ENCODE data around the gene SCG5. TPM values are rescaled to one million over a fixed set of nuclear protein-coding genes. Genes with fewer than 3 reads are reported as not detected.

SCG5 gene
- total and polyA plus RNA-seq, 2 donors (not counting 1 experiment from before 2014, with no cell fraction given), result 0.18 TPM; not detected in 1

DNA sequence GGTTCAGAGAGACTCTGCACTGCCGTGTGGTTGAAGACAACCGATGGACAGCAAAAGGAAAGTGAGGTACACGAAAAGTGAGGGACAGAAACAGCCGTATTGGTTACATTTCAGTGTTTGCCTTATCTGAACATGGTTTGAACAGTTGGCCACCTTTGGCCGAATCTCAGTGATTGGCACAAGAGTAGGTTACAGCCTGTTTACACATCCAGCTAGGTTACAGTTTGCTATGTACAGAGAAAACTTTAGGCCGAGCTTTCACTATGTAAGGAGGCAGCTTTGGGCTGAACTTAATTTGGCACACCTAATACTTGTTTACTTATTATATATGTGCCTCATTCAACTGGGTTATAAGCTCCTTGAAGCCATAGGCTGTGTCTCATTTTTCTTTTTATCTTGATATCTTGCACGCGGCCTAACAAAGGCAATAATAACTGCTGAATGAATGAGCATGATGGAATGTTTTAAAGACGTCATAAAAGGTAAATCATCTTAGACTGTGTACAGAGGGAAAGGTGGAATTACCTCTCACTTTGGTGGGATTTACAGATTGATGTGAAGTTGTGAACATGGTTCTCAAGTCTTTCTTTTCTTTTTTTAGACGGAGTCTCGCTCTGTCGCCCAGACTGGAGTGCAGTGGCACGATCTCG, 59.1 kb downstream of the SCG5 start:
- H3K27ac Mint-ChIP-seq, result no peak overlapping the region
- ChIA-PET CTCF (no interaction called here), POLR2A (no interaction called here)
- WGBS (ENCODE audit: insufficient coverage), result 86% methylated on average over 8 of the region's 14 CpGs
- H2AFZ ChIP-seq (ENCODE audit: insufficient read depth, low read depth, low read length, poor library complexity, severe bottlenecking), result no peak overlapping the region
- no peaks in the 10 kb centered on the region for H3K79me2 ChIP-seq (ENCODE audit: control insufficient read depth, insufficient read depth, low read length)
- H3K27me3 ChIP-seq (replicated peaks in 1 of 4; ENCODE audit: control extremely low read depth in 1 of 4, control insufficient read depth in 3 of 4, insufficient read depth in 4 of 4, low read length in 3 of 4), result peaks cover 0 to 4% (median 1%) of the 10 kb centered on the region in 4 experiments
- no peaks in the 10 kb centered on the region for H3K9me3 Mint-ChIP-seq (ENCODE audit: insufficient read depth)
- H3K4me2 ChIP-seq (replicated peaks; ENCODE audit: low read depth, low read length, poor library complexity, severe bottlenecking), result no peak overlapping the region
- H3K9ac ChIP-seq (ENCODE audit: low read length), result no peak overlapping the region
- no peak overlapping the region for H3K4me3 Mint-ChIP-seq
- H3K27ac ChIP-seq (ENCODE audit: low read length in 2 of 2), result no peak overlapping the region
- no peaks in the 10 kb centered on the region for H3K4me1 Mint-ChIP-seq
- peaks cover 33% of the 10 kb centered on the region for H3K27me3 Mint-ChIP-seq
- no peaks in the 10 kb centered on the region for H3K36me3 ChIP-seq (replicated peaks in 1 of 2; ENCODE audit: control extremely low read depth in 1 of 2, control insufficient read depth in 1 of 2, extremely low read depth in 1 of 2, insufficient read depth in 2 of 2, low read length in 1 of 2)
- TF ChIP-seq, protein P1, sequence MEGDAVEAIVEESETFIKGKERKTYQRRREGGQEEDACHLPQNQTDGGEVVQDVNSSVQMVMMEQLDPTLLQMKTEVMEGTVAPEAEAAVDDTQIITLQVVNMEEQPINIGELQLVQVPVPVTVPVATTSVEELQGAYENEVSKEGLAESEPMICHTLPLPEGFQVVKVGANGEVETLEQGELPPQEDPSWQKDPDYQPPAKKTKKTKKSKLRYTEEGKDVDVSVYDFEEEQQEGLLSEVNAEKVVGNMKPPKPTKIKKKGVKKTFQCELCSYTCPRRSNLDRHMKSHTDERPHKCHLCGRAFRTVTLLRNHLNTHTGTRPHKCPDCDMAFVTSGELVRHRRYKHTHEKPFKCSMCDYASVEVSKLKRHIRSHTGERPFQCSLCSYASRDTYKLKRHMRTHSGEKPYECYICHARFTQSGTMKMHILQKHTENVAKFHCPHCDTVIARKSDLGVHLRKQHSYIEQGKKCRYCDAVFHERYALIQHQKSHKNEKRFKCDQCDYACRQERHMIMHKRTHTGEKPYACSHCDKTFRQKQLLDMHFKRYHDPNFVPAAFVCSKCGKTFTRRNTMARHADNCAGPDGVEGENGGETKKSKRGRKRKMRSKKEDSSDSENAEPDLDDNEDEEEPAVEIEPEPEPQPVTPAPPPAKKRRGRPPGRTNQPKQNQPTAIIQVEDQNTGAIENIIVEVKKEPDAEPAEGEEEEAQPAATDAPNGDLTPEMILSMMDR (IDR thresholded peaks at IDR 0.05), result no peak
- TF ChIP-seq EZH2 (IDR thresholded peaks at IDR 0.05; ENCODE audit: borderline replicate concordance, insufficient read depth, low read depth, low read length, poor library complexity, severe bottlenecking), result no peak
- H4K20me1 ChIP-seq (ENCODE audit: control insufficient read depth, insufficient read depth, low read length, poor library complexity, severe bottlenecking), result no peaks in the 10 kb centered on the region
- ATAC-seq (ENCODE audit: low read depth) (no peak), DNase-seq (no peak)
- no peaks in the 10 kb centered on the region for H3K9me3 ChIP-seq (ENCODE audit: control extremely low read depth in 1 of 3, control insufficient read depth in 2 of 3, insufficient read depth in 1 of 3, low read length in 2 of 3)
- no peaks in the 10 kb centered on the region for H3K4me1 ChIP-seq (ENCODE audit: control insufficient read depth in 2 of 2, insufficient read depth in 2 of 2, low read length in 2 of 2)
- intact Hi-C loops (cut with micrococcal nuclease), result no loop called here
- H3K4me3 ChIP-seq (ENCODE audit: control extremely low read depth in 1 of 5, extremely low read depth in 1 of 5, insufficient read depth in 1 of 5, low read depth in 2 of 5, low read length in 4 of 5), result no peak overlapping the region

DNA sequence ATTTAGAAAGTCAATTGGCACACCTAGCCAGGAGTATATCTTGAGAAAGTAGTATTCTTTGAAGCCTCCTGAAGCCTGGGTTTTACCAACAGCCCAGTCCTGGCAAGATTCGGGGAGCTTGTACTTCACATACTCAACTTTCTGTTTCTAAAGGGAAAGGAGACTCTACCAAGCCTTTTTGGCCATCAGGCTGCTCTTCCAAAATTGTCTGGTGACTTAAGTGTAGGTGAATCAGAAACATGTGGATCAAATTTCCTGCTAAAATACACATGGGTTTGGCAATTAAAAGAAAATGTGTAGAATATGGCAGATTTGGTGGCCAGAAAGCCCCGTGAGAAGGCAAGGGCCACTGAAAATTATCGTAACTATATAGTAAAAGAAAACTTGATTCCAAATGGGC, 60.4 kb downstream of the SCG5 start:
- Histone ChIP-seq H3K79me2 (ENCODE audit: control insufficient read depth, insufficient read depth, low read length) (no peaks in the 10 kb centered on the region), H3K4me1 (ENCODE audit: control insufficient read depth in 2 of 2, insufficient read depth in 2 of 2, low read length in 2 of 2) (no peaks in the 10 kb centered on the region), H3K27me3 (replicated peaks in 1 of 4; ENCODE audit: control extremely low read depth in 1 of 4, control insufficient read depth in 3 of 4, insufficient read depth in 4 of 4, low read length in 3 of 4) (peaks cover 0 to 4% (median 1%) of the 10 kb centered on the region in 4 experiments), H3K4me3 (ENCODE audit: control extremely low read depth in 1 of 5, extremely low read depth in 1 of 5, insufficient read depth in 1 of 5, low read depth in 2 of 5, low read length in 4 of 5) (no peak overlapping the region), H4K20me1 (ENCODE audit: control insufficient read depth, insufficient read depth, low read length, poor library complexity, severe bottlenecking) (no peaks in the 10 kb centered on the region), H3K9me3 (ENCODE audit: control extremely low read depth in 1 of 3, control insufficient read depth in 2 of 3, insufficient read depth in 1 of 3, low read length in 2 of 3) (no peaks in the 10 kb centered on the region), H2AFZ (ENCODE audit: insufficient read depth, low read depth, low read length, poor library complexity, severe bottlenecking) (no peak overlapping the region), H3K27ac (ENCODE audit: low read length in 2 of 2) (no peak overlapping the region), H3K36me3 (replicated peaks in 1 of 2; ENCODE audit: control extremely low read depth in 1 of 2, control insufficient read depth in 1 of 2, extremely low read depth in 1 of 2, insufficient read depth in 2 of 2, low read length in 1 of 2) (no peaks in the 10 kb centered on the region), H3K4me2 (replicated peaks; ENCODE audit: low read depth, low read length, poor library complexity, severe bottlenecking) (no peak overlapping the region), H3K9ac (ENCODE audit: low read length) (no peak overlapping the region)
- Mint-ChIP-seq H3K4me1 (no peaks in the 10 kb centered on the region), H3K9me3 (ENCODE audit: insufficient read depth) (no peaks in the 10 kb centered on the region), H3K4me3 (no peak overlapping the region), H3K27ac (no peak overlapping the region), H3K27me3 (peaks cover 37% of the 10 kb centered on the region)
- intact Hi-C loops (cut with micrococcal nuclease), result no loop called here
- TF ChIP-seq, protein P1 (IDR thresholded peaks at IDR 0.05), result no peak
- no peak for TF ChIP-seq EZH2 (IDR thresholded peaks at IDR 0.05; ENCODE audit: borderline replicate concordance, insufficient read depth, low read depth, low read length, poor library complexity, severe bottlenecking)
- ChIA-PET CTCF (no interaction called here), POLR2A (no interaction called here)
- no peak for DNase-seq
- ATAC-seq (ENCODE audit: low read depth), result no peak
- WGBS (ENCODE audit: insufficient coverage), result no CpG with 5 or more reads among the region's 3 CpGs
